Stimulated activated CD8-positive, alpha-beta memory T cell treated with anti-CD3 and anti-CD28 coated beads, Interleukin-12 subunit alpha, Interleukin-12 subunit beta, amount 100 ng/mL, for 4 hours (primary cell): ENCODE data around the gene KIAA1671.

Source experiments
- DNase-seq: peaks from one replicate; pipeline ENCODE4 v3.0.0-alpha.2; 2020; ENCODE audit warnings: low read depth

The KIAA1671 gene

GRCh38 chr22:24952837-24953383 lies 394 bp downstream of the KIAA1671 start:
- DNase-seq: no peak

- DNase-seq: no peak
Observed at GRCh38 chr22:24953384-24954113, 1.0 kb downstream of the KIAA1671 start.

- DNase-seq: no peak
Observed at GRCh38 chr22:24954114-24954463, 1.6 kb downstream of the KIAA1671 start.

- DNase-seq: no peak
Observed at GRCh38 chr22:24954856-24955255, 2.3 kb downstream of the KIAA1671 start.

GRCh38 chr22:24957043-24957442 lies 4.5 kb downstream of the KIAA1671 start:
- DNase-seq: no peak

- DNase-seq: no peak
Observed at GRCh38 chr22:24961217-24961844, 8.8 kb downstream of the KIAA1671 start.

GRCh38 chr22:24962094-24962493 lies 9.6 kb downstream of the KIAA1671 start:
- no peak for DNase-seq

- no peak for DNase-seq
Observed at GRCh38 chr22:24962835-24963234, 10.3 kb downstream of the KIAA1671 start.

GRCh38 chr22:24964441-24964840 lies 11.9 kb downstream of the KIAA1671 start:
- DNase-seq: no peak

- DNase-seq: no peak
Observed at GRCh38 chr22:24965822-24966626, 13.5 kb downstream of the KIAA1671 start.

GRCh38 chr22:24968066-24968561 lies 15.6 kb downstream of the KIAA1671 start:
- no peak for DNase-seq

- no peak for DNase-seq
Observed at GRCh38 chr22:24969560-24970301, 17.2 kb downstream of the KIAA1671 start.

GRCh38 chr22:24972369-24972768 lies 19.9 kb downstream of the KIAA1671 start:
- DNase-seq: no peak

- DNase-seq: no peak
Observed at GRCh38 chr22:24973872-24974271, 21.4 kb downstream of the KIAA1671 start.

- no peak for DNase-seq
Observed at GRCh38 chr22:24975125-24975640, 22.7 kb downstream of the KIAA1671 start.

- DNase-seq: no peak
Observed at GRCh38 chr22:24975813-24976341, 23.4 kb downstream of the KIAA1671 start.

- no peak for DNase-seq
Observed at GRCh38 chr22:24976442-24977218, 24.1 kb downstream of the KIAA1671 start.

GRCh38 chr22:24977370-24978221 lies 25.1 kb downstream of the KIAA1671 start:
- no peak for DNase-seq

GRCh38 chr22:24978308-24978707 lies 25.8 kb downstream of the KIAA1671 start:
- no peak for DNase-seq

- no peak for DNase-seq
Observed at GRCh38 chr22:24981066-24981465, 28.6 kb downstream of the KIAA1671 start.
